Measurements from ENCODE around the gene A1BG.

A1BG gene

DNA sequence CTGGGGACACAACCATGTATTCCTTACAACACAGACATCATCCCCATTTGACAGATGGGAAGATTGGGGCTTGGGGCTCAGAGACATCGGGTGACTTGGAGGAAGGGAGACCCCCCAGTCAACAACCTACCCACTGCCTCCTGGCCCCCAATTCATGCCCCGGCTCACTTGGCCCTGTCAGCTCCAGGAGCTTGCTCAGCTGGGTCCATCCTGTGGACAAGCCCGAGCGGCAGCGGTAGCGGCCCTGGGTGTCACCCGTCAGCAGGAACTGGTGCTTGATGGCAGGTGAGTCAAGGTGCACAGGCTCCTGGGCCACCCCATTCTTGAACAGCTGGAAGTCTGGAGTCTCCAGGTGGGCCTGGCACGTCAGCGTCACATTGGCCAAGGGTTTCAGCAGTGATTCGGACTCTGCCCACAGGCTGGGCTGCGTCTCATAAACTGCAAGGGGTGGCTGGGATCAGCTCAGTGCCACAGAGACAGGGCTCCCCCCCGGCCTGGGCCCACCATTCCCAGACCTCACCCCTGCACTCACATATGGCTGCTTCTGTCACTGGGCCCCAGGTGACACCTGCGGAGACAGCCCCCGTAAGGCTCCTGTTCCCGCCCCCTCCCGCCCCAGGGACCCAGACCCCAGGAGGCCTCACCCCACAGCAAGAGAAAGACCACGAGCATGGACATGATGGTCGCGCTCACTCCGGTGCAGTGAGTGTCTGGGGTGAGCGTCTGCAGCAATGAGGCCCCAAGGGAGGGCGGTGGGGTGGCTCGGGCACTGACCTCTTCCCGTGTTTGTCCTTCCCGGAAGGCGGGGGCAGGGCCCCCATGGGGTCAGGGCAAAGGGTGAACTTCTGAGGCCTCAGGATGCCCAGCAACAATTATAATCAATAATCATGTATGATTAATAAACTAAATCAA is at the start of gene A1BG:
Gene A1BG, minus strand, starts transcription at position 733 of the 912 bp plus-strand sequence. Its CDS starts 55 bp downstream, at position 678.
- no peak for DNase-seq (ENCODE audit: low spot score)

DNA sequence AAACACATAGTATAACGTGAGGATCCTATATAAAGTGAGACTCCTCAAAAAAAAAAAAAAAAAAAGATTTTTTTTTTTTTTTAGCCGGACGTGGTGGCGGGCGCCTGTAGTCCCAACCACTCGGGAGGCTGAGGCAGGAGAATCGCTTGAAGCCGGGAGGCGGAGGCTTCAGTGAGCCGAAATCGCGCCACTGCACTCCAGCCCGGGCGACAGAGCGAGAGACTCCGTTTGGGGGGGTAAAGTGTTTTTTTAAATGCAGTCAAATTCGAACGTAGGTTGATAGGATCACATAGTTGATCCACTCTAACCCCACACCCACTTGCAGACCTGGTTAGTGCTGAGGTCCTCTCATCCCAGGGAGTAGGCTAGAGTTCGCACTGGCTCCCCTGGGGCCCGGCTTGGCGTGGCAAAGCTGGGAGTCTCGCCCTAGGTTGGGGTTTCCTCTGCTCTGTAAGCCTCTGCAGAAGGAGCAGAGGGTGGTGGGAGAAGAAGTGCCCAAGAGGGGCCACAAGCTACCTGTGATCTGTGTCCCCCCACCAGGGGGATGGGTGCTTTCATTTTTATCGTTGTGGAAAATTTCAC is 48.6 kb upstream of the A1BG start:
- no peak for DNase-seq (ENCODE audit: low spot score)

DNA sequence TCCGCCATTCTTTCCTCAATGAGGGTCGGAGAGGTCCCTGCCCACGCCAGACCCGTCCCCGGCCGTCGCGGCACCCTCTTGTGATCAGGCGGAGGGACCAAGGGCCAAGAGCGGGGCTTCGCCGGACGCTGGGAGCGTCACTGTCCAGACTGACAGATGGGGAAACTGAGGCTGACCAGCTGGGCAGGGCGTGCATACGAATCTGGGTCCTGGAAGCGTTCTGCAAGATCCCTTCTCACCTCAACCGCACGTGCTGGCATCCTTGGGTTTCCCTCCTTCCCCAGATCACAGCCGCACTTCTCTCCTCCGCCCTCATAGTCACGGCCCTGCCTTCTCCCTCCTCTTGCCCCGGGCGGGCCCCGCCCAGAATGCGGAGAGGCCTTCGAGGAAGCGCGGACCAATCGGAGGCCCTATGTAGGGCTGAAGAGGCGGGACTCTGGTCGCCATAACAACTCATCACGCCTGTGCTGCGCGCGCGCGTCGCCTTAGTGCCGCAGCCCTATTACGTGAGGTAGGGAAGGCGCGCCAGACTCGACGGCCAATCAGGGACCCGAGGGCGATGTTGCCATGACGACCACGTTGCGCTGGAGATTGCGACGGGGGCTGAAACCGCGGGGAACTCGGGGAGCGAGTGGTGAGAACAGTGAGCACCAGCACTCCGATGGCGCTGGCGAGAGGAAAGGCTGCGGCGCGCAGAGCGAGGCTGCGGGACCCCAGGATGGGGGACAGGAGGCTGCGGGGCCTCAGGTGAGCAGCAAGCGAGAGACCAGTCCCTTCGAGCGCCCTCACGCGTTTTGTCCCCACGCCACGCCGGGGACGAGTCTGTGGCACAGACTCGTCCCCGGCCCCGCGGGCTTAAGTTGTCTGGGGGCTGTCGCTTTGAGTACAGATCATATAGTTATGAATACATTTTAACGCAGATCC is 47.9 kb upstream of the A1BG start:
- peak; percentile 100 for DNase-seq (ENCODE audit: low spot score)

DNA sequence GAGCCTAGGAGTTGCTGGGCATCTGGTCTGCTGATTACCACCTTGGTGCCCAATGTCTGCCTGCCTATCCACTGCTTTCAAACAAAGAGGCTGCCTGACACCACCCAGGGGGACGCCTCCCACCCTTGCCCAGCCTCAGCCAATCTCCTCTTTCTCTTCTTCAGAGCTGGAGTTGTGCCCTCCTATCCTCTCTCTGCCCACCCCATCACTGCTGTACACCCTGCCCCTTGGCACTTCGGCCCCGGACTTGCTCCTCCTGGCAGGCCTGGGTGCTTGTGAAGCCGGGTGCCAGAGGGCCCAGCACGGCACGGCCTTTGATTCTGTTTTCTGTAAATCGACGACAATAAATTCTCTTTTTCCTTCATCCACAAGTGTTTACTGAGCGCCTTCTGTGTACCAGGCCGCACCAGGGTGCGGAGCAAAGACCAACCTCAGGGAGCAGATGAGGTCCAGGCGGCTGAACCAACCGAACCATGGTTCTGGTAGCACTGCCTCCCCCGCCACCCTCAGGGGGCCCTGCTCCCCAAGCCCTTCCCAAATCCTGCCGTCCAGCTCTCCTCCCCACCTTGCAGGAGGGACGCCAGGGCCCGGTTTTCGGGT is 47.1 kb upstream of the A1BG start:
- DNase-seq (ENCODE audit: low spot score), result no peak

- DNase-seq (ENCODE audit: low spot score), result no peak
These were observed 46.6 kb upstream of the A1BG start for GRCh38 chr19:58399903-58400302.

GRCh38 chr19:58398545-58398944 is 45.3 kb upstream of the A1BG start:
- DNase-seq (ENCODE audit: low spot score), result no peak

DNA sequence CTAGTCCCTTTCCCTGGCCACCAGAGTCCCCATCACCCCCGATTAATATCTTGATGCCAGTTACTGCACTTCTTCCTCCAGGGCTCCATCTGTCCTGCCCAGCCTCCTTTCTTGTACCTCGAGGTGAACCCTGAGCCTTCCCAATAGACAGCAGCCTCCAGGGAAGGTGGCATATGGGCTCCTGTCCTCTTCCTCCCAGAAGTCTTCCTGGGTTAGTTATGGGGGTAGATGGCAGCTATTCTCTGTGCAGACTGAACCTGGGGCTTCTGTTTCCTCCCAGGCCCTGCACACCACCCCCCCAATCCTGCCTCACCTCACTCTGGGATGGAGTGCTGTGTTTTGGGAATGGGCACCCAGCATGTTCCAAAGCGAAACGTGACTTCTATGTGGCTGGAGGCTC is 44.8 kb upstream of the A1BG start:
- DNase-seq (ENCODE audit: low spot score), result no peak

GRCh38 chr19:58397533-58398037 is 44.3 kb upstream of the A1BG start:
- DNase-seq (ENCODE audit: low spot score), result no peak

DNA sequence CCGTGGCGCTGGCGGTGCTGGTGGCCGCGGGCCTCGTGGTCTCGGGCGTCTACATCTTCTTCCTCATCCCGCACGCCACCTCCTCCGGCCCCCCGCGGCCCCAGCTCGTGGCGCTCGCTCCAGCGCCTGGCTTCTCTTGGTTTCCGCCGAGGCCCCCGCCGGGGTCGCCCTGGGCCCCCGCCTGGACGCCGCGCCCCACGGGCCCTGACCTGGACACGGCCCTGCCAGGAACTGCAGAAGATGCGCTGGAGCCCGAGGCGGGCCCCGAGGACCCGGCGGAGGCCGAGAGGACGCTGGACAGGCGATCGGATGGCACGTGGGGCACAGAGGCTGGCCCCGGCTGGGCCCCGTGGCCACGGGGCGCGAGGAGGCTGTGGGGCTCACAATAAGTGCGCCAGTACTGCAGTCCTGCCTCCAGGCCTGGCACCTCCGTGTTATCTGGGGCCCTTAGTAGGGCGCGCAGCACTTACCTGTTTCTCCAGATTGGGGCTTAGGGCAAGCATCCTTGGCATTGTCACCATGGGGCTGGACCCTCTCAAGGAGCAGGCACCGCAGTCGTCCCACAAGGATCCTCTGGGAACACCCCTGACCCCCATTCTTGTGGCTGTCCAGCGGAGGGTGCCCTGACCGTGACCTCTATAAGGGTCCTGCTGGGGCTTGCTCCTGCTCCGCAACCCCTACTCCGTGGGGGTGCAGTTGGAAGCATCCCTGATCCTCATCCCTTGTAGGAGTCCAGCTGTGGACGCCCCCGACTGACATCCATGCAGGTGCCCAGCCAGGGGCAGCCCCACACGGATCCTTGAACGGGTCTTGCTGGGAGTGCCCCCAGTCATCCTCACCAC is 43.6 kb upstream of the A1BG start:
- DNase-seq (ENCODE audit: low spot score), result no peak

GRCh38 chr19:58395979-58396627 is 42.8 kb upstream of the A1BG start:
- no peak for DNase-seq (ENCODE audit: low spot score)

GRCh38 chr19:58395220-58395978 is 42.1 kb upstream of the A1BG start, which contains the start of gene RNF225:
Gene RNF225, plus strand, starts transcription at chr19:58395656. Its CDS starts 434 bp downstream, at chr19:58396090.
- no peak for DNase-seq (ENCODE audit: low spot score)

GRCh38 chr19:58394821-58395219 is 41.5 kb upstream of the A1BG start:
- no peak for DNase-seq (ENCODE audit: low spot score)

DNA sequence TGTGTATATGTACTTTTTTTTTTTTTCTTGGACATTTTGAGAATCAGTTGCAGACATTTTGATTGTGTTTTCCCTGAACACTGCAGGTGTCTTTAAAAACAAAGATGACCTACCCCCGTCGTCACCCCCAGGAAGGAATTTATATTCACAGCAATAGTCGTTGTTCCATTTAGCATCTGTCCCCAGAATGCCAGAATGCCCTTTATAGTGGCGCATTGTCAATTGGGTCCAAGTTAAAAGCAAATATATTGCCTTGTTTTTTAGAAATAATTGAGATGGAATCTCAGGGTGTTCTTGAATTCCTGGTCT is 40.4 kb upstream of the A1BG start:
- DNase-seq (ENCODE audit: low spot score), result no peak

DNA sequence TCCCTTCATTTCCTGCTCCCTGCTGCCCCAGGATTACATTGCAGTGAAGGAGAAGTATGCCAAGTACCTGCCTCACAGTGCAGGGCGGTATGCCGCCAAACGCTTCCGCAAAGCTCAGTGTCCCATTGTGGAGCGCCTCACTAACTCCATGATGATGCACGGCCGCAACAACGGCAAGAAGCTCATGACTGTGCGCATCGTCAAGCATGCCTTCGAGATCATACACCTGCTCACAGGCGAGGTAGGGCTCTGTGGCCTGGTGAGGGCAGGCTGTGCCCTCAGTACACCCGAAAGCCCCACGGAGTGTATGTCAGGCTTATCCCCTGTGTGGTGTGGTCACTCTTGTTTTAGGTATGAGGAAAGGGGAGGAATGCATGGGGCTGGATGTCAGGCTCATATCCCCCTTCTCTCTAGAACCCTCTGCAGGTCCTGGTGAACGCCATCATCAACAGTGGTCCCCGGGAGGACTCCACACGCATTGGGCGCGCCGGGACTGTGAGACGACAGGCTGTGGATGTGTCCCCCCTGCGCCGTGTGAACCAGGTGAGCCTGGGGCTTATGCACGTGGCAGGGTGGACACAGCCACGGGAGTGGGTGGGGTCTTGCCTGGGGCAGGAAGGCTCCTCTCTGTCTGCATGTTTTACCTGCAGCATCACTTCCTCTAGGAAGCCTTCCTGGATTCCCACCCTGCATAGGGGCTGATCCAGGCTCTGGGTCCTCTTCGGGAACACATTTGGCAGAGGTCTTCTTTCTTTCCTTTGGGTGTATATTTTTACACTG is 39.8 kb upstream of the A1BG start:
- no peak for DNase-seq (ENCODE audit: low spot score)

- DNase-seq (ENCODE audit: low spot score), result no peak
These were observed 34.9 kb upstream of the A1BG start for GRCh38 chr19:58388175-58388526.

GRCh38 chr19:58387338-58388174 is 34.3 kb upstream of the A1BG start:
- no peak for DNase-seq (ENCODE audit: low spot score)

DNA sequence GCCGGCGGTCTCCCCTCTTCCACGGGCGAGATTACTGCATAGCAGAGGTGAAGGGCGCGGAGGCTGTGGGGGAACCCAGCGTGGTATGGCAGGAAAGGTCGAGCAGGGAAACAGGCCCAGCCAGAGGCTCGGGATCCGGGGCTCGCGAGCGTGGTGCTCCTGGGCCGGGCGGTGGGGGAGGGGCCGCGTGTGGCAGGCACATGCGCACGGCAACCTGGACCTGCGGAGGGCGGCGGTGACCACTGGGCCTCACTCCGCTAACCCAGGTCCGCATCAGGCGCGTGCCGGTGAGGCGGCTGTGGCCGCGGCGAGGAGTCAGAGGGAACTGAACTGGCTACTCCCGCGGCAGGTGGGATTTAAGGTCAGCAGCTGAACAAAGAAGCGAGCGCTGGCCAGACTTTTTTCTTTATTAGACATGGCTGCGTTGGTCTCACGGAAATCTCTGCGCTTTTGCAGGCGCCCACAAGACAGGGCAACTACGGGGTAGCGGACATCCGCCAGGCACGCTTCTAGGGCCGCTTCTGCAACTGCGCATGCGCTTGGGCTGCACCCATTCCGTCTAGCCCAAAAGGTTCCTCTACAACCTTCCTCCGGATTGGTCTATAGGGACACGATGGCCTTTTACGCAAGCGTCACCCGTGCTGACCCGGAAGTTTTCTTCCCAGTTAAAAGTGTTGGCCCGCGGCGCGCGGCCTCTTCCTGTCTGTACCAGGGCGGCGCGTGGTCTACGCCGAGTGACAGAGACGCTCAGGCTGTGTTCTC is 33.5 kb upstream of the A1BG start, which contains the start of gene RPS5:
Gene RPS5, plus strand, starts transcription at position 694 of the 762 bp plus-strand sequence. CDS start 869 bp downstream, outside the sequence.
- DNase-seq (ENCODE audit: low spot score), result peak; percentile 99
